IgD-negative memory B cell (primary cell): Measurements from ENCODE around the gene PNPLA6. TPM values are rescaled to one million over a fixed set of nuclear protein-coding genes. Genes with fewer than 3 reads are reported as not detected.
A peak's percentile ranks its signal among the peaks of the same experiment; 100 is the strongest.
"Not testable (repeated sequence)": the region's sequence is repeated elsewhere in the genome, so short reads cannot be mapped to it uniquely, and the experiment has no call there.

Source experiments
- H3K27ac Mint-ChIP-seq, 3 donors: one replicate each; pipeline ENCODE4 v1.8.0; 2020 to 2022; ENCODE audit warnings: mild to moderate bottlenecking in 3 of 3, mixed read lengths in 3 of 3, moderate library complexity in 1 of 3
- H3K27me3 Mint-ChIP-seq: one replicate; pipeline ENCODE4 v1.8.0; 2021; ENCODE audit warnings: mixed read lengths
- H3K36me3 Mint-ChIP-seq: one replicate; pipeline ENCODE4 v1.8.0; 2020; ENCODE audit warnings: mild to moderate bottlenecking, mixed read lengths
- H3K4me1 Mint-ChIP-seq, 3 donors: one replicate each; pipeline ENCODE4 v1.8.0; 2020 to 2022; ENCODE audit warnings: mixed read lengths in 3 of 3, mild to moderate bottlenecking in 1 of 3
- H3K4me3 Mint-ChIP-seq, 4 donors: one replicate each; pipeline ENCODE4 v1.8.0; 2020 to 2022; ENCODE audit warnings: mild to moderate bottlenecking in 4 of 4, mixed read lengths in 4 of 4, moderate library complexity in 3 of 4
- H3K9me3 Mint-ChIP-seq, 3 donors: one replicate each; pipeline ENCODE4 v1.8.0; 2020 to 2021; ENCODE audit warnings: mixed read lengths in 3 of 3, mild to moderate bottlenecking in 1 of 3
- polyA plus RNA-seq: library from polyadenylated mRNA; unstranded; fragments of 300-500 nt; fragmentation: Illumina TruSeq; gene quantifications from one replicate; pipeline ENCODE4 v1.2.3, GENCODE V29; 2021

The PNPLA6 gene
- polyA plus RNA-seq, 1 donor from 2014 or later = 12.5 TPM

- Mint-ChIP-seq H3K27ac (no peak overlapping the region), H3K36me3 (peaks cover 1% of the 10 kb centered on the region), H3K4me3 (no peak overlapping the region), H3K9me3 (peaks cover 0 to 3% (median 3%) of the 10 kb centered on the region in 3 donors), H3K4me1 (no peaks in the 10 kb centered on the region), H3K27me3 (peaks cover 7% of the 10 kb centered on the region)
Measured at GRCh38 chr19:7575434-7576040, 40.0 kb downstream of the PNPLA6 start.

DNA sequence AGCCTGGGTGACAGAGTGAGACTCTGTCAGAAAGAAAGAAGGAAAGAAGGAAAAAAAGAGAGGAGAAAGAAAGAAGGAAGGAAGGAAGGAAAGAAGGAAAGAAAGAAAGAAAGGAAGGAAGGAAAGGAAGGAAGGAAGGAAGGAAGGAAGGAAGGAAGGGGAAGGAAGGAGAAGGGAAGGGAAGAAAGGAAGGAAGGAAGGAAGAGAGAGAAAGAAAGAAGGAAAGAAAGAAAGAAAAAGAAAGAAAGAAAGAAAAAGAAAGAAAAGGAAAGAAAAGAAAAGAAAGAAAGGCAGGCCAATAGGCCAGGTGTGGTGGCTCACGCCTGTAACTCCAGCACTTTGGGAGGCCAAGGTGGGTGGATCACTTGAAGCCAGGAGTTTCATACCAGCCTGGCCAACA, 41.9 kb downstream of the PNPLA6 start:
- H3K36me3 Mint-ChIP-seq, H3K4me1 Mint-ChIP-seq, H3K9me3 Mint-ChIP-seq, H3K4me3 Mint-ChIP-seq, H3K27ac Mint-ChIP-seq, H3K27me3 Mint-ChIP-seq: not testable (repeated sequence)

- no peaks in the 10 kb centered on the region for H3K36me3 Mint-ChIP-seq
- peaks cover 7% of the 10 kb centered on the region for H3K27me3 Mint-ChIP-seq
- peaks cover 0 to 1% (median 0%) of the 10 kb centered on the region in 3 donors for H3K4me1 Mint-ChIP-seq
- peaks cover 0 to 3% (median 3%) of the 10 kb centered on the region in 3 donors for H3K9me3 Mint-ChIP-seq
- no peak overlapping the region for H3K27ac Mint-ChIP-seq
- H3K4me3 Mint-ChIP-seq = no peak overlapping the region
Measured at GRCh38 chr19:7578127-7578526, 42.6 kb downstream of the PNPLA6 start.

GRCh38 chr19:7579182-7579581, 43.7 kb downstream of the PNPLA6 start:
- Mint-ChIP-seq H3K9me3 (peaks cover 0 to 3% (median 3%) of the 10 kb centered on the region in 3 donors), H3K4me3 (no peak overlapping the region), H3K36me3 (no peaks in the 10 kb centered on the region), H3K27me3 (peaks cover 7% of the 10 kb centered on the region), H3K27ac (peak overlapping the region in 1 of 3 donors; percentile 70), H3K4me1 (peaks cover 0 to 1% (median 0%) of the 10 kb centered on the region in 3 donors)

DNA sequence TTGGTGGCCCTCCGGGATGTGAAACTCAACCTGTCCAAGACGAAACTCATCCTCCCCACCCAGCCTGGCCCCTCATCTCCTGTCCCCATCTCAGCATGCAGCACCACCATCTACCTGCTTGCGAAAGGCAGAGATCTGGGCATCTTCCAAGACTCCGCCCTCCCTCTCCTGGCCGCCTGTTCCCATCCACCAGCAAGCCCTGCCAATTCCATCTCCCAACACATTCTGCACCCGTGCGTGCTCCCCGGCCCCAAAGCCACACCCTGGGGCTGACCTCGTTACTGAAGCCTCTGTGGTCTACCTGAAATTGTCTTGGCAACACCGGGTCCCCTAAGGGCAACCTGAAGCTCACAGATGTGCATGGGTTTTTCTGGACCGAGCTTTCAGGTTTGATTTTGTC, 46.9 kb downstream of the PNPLA6 start:
- peaks cover 0 to 2% (median 1%) of the 10 kb centered on the region in 3 donors for H3K4me1 Mint-ChIP-seq
- no peak overlapping the region for H3K27ac Mint-ChIP-seq
- H3K36me3 Mint-ChIP-seq = no peaks in the 10 kb centered on the region
- peak overlapping the region in 1 of 4 donors; percentile 59 for H3K4me3 Mint-ChIP-seq
- H3K9me3 Mint-ChIP-seq = peaks cover 0 to 3% (median 3%) of the 10 kb centered on the region in 3 donors
- H3K27me3 Mint-ChIP-seq = peaks cover 2% of the 10 kb centered on the region

GRCh38 chr19:7589822-7590221, 54.3 kb downstream of the PNPLA6 start:
- no peaks in the 10 kb centered on the region for H3K9me3 Mint-ChIP-seq
- H3K36me3 Mint-ChIP-seq = no peaks in the 10 kb centered on the region
- H3K27me3 Mint-ChIP-seq = peaks cover 15% of the 10 kb centered on the region
- no peak overlapping the region for H3K4me3 Mint-ChIP-seq
- H3K27ac Mint-ChIP-seq = no peak overlapping the region
- peaks cover 0 to 1% (median 0%) of the 10 kb centered on the region in 3 donors for H3K4me1 Mint-ChIP-seq

GRCh38 chr19:7590256-7590655, 54.7 kb downstream of the PNPLA6 start:
- H3K36me3 Mint-ChIP-seq = no peaks in the 10 kb centered on the region
- no peaks in the 10 kb centered on the region for H3K9me3 Mint-ChIP-seq
- peaks cover 0 to 2% (median 0%) of the 10 kb centered on the region in 3 donors for H3K4me1 Mint-ChIP-seq
- H3K27me3 Mint-ChIP-seq = peaks cover 17% of the 10 kb centered on the region
- no peak overlapping the region for H3K27ac Mint-ChIP-seq
- H3K4me3 Mint-ChIP-seq = no peak overlapping the region

- H3K4me3 Mint-ChIP-seq = peak within 1 kb of the TSS; percentile 62 to 87 (median 81)
- H3K4me1 Mint-ChIP-seq = peaks cover 0 to 7% (median 0%) of the 10 kb centered on the region in 3 donors
- H3K27me3 Mint-ChIP-seq = peaks cover 31% of the 10 kb centered on the region
- no peaks in the 10 kb centered on the region for H3K36me3 Mint-ChIP-seq
- no peaks in the 10 kb centered on the region for H3K9me3 Mint-ChIP-seq
- no peak within 1 kb of the TSS for H3K27ac Mint-ChIP-seq
Measured at GRCh38 chr19:7595466-7596133, 60.1 kb downstream of the PNPLA6 start, which contains the start of gene CAMSAP3. Gene CAMSAP3 (plus strand): TSS chr19:7595863. CDS start chr19:7596003, 140 bp downstream.

DNA sequence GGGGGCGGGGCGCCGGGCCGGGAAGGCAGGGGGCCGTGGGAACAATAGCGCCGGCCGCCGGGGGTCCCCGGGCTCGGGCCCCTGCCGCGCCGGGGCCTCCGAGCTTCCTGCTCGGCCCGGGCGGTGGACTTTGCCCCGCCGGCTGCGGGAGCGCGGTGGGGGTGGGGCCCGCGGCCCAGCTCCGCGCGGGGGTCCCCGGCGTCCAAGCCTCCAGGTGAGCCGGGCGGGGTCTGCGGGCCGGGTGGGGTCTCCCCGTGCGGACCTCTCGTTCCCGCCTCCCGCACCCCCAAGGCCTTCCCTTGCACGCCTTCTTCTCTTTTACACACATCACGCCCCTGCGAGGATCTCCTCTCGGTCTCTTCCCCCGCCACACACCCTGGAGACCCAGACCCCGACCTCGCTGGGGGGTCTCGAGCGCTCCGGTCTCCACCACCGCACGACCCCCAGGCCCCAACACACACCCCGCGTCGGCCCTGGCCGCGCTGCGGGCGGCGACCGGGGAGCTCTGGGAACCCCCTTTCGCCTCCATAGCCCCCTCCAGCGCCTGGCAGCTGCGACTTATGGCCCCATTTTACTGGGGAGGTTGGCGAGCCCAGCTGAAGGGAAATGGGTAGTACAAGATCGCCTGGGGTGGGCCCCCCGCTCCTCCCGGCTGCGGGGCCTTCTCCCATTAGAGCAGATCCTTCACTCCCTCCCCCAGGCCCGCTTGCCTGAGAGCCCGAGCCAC, 60.9 kb downstream of the PNPLA6 start:
- H3K9me3 Mint-ChIP-seq = no peaks in the 10 kb centered on the region
- H3K4me1 Mint-ChIP-seq = peaks cover 0 to 7% (median 0%) of the 10 kb centered on the region in 3 donors
- H3K27ac Mint-ChIP-seq = no peak overlapping the region
- H3K27me3 Mint-ChIP-seq = peaks cover 29% of the 10 kb centered on the region
- H3K4me3 Mint-ChIP-seq = peak overlapping the region; percentile 62 to 81 (median 70)
- H3K36me3 Mint-ChIP-seq = no peaks in the 10 kb centered on the region

- Mint-ChIP-seq H3K4me1 (peaks cover 0 to 7% (median 0%) of the 10 kb centered on the region in 3 donors), H3K27me3 (peaks cover 30% of the 10 kb centered on the region), H3K4me3 (peak overlapping the region in 1 of 4 donors; percentile 62), H3K36me3 (no peaks in the 10 kb centered on the region), H3K9me3 (no peaks in the 10 kb centered on the region), H3K27ac (peak overlapping the region in 1 of 3 donors; percentile 35)
Measured at GRCh38 chr19:7597689-7598088, 62.2 kb downstream of the PNPLA6 start.

DNA sequence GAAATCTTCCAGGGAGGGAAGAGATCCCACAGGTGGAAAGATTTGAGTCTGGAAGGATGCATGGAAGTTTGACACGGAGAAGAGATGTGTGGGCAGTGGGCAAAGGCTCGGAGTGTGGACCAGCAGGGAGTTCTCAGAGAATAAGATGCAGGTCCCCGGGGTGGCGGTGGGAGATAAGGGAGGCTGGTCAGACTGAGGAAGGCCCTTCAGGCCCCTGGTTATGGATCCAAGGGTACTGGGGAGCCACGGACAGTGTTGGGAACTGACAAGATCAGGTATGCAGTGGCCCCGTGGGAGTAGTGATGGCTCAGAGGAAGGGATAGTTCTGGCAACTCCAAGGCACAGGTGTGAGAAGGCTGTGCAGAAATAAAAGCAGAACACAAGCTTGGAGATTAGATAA, 62.7 kb downstream of the PNPLA6 start:
- peaks cover 0 to 7% (median 0%) of the 10 kb centered on the region in 3 donors for H3K4me1 Mint-ChIP-seq
- no peak overlapping the region for H3K4me3 Mint-ChIP-seq
- no peaks in the 10 kb centered on the region for H3K9me3 Mint-ChIP-seq
- H3K27ac Mint-ChIP-seq = peak overlapping the region in 2 of 3 donors; percentile 25 to 35
- H3K36me3 Mint-ChIP-seq = no peaks in the 10 kb centered on the region
- H3K27me3 Mint-ChIP-seq = peaks cover 29% of the 10 kb centered on the region

GRCh38 chr19:7600721-7601120, 65.2 kb downstream of the PNPLA6 start:
- H3K36me3 Mint-ChIP-seq = peaks cover under 1% of the 10 kb centered on the region
- H3K4me1 Mint-ChIP-seq = peaks cover 0 to 3% (median 2%) of the 10 kb centered on the region in 3 donors
- H3K27me3 Mint-ChIP-seq = peaks cover 21% of the 10 kb centered on the region
- H3K27ac Mint-ChIP-seq = no peak overlapping the region
- H3K9me3 Mint-ChIP-seq = peaks cover 0 to 2% (median 0%) of the 10 kb centered on the region in 3 donors
- H3K4me3 Mint-ChIP-seq = no peak overlapping the region

DNA sequence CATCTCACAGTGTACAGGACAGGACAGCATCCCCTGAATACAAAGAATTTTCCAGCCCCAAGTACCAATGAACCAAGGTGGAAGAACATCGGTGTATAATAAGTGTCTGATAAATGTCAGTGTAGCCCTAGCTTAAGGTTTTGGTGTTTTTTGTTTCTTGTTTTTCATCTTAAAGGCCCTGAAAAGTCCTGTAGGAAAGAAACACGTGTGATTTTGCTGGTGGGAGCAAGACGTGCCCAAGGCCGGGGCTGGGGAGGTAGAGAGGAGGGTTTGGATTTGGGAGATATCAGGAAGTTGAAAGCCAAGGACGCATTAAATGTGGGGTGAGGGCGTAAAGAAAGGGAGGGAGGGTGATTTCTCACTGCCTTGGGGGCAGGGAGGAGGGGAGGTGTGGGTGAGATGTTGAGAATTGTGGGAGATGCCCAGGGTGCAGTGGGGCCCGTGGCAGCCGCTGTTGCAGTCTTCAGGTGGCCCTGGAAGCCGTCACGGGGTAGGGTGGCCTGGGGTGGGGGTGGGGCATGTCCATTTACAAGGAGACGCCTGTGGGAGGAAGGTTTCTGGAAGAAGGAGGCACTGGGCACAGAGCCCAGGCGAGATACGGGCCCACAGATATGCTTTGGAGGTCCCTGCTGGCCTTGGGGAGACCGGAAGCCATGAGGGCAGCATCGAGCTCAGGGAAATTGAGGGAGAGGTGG, 66.9 kb downstream of the PNPLA6 start:
- Mint-ChIP-seq H3K9me3 (peaks cover 0 to 2% (median 0%) of the 10 kb centered on the region in 3 donors), H3K4me3 (no peak overlapping the region), H3K27me3 (peaks cover 17% of the 10 kb centered on the region), H3K27ac (no peak overlapping the region), H3K36me3 (peaks cover 2% of the 10 kb centered on the region), H3K4me1 (peaks cover 0 to 2% (median 0%) of the 10 kb centered on the region in 3 donors)

DNA sequence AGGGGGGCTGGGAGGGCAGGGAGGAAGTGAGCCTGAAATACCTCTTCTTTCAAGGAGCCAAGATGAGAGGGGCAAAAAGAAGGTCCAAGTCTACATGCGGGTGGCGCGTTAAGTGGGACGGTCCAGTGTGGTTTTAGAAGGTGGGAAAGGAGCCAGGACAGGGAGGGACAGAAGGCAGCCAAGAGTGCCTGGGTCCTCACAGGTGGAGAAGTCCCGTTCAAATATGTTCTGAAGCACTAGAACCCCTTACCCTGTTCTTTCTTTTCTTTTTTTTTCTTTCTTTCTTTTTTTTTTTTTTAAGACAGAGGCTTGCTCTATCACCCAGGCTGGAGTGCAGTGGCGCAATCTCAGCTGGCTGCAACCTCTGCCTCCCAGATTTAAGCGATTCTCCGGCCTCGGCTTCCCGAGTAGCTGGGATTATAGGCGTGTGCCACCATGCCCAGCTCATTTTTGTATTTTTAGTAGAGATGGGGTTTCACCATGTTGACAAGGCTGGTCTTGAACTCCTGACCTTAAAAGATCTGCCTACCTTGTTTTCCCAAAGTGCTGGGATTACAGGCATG, 67.5 kb downstream of the PNPLA6 start:
- Mint-ChIP-seq H3K27ac (no peak overlapping the region), H3K4me3 (no peak overlapping the region), H3K9me3 (peaks cover 0 to 2% (median 0%) of the 10 kb centered on the region in 3 donors), H3K4me1 (peaks cover 0 to 2% (median 0%) of the 10 kb centered on the region in 3 donors), H3K36me3 (peaks cover 2% of the 10 kb centered on the region), H3K27me3 (peaks cover 12% of the 10 kb centered on the region)
